MM.1S (cell line): Measurements from ENCODE around the gene KDM2A.

Source experiments
- DNase-seq: peaks from one replicate; pipeline ENCODE4 v3.0.0-alpha.2; 2015
- H2AFZ ChIP-seq: fragments of 300-600 bp; sonication (generic); 2 replicates; pipeline ENCODE4 v1.6.0; 2016; ENCODE audit warnings: antibody characterized with exemption, low read length
- H3F3A ChIP-seq: fragments of 300-600 bp; sonication (generic); 2 replicates; pipeline ENCODE4 v1.6.1; 2016; ENCODE audit warnings: mild to moderate bottlenecking, antibody characterized with exemption, low read length, moderate library complexity, mixed read lengths; ENCODE audit not compliant: insufficient read depth
- H3K27ac ChIP-seq: fragments of 300-600 bp; sonication (generic); 2 replicates; pipeline ENCODE4 v1.5.1; 2016; ENCODE audit warnings: mild to moderate bottlenecking, low read length
- H3K27me3 ChIP-seq: fragments of 300-600 bp; sonication (generic); replicated peaks from 2 replicates; pipeline ENCODE4 v1.6.0; 2016; ENCODE audit warnings: low read length; ENCODE audit not compliant: insufficient read depth
- H3K36me3 ChIP-seq: fragments of 300-600 bp; sonication (generic); replicated peaks from 2 replicates; pipeline ENCODE4 v1.6.1; 2016; ENCODE audit warnings: mild to moderate bottlenecking, low read length, mixed read lengths; ENCODE audit not compliant: insufficient read depth
- H3K4me1 ChIP-seq: fragments of 300-600 bp; sonication (generic); 2 replicates; pipeline ENCODE4 v1.6.1; 2016; ENCODE audit warnings: low read length, mixed read lengths
- H3K4me2 ChIP-seq: fragments of 300-600 bp; sonication (generic); 2 replicates; pipeline ENCODE4 v1.6.0; 2016; ENCODE audit warnings: low read depth, low read length
- H3K4me3 ChIP-seq: fragments of 300-600 bp; sonication (generic); 2 replicates; pipeline ENCODE4 v1.5.1; 2016; ENCODE audit warnings: low read length, mixed read lengths
- H3K79me2 ChIP-seq: fragments of 300-600 bp; sonication (generic); 2 replicates; pipeline ENCODE4 v1.6.1; 2016; ENCODE audit warnings: mixed run types, low read length, mixed read lengths
- H3K9ac ChIP-seq: fragments of 300-600 bp; sonication (generic); 2 replicates; pipeline ENCODE4 v1.6.1; 2016; ENCODE audit warnings: low read length, mixed read lengths
- H3K9me2 ChIP-seq: fragments of 300-600 bp; sonication (generic); replicated peaks from 2 replicates; pipeline ENCODE4 v1.6.1; 2016; ENCODE audit warnings: mild to moderate bottlenecking, low read length, mixed read lengths; ENCODE audit not compliant: insufficient read depth
- H3K9me3 ChIP-seq: fragments of 300-600 bp; sonication (generic); replicated peaks from 2 replicates; pipeline ENCODE4 v1.6.1; 2016; ENCODE audit warnings: mild to moderate bottlenecking, low read length, mixed read lengths; ENCODE audit not compliant: insufficient read depth
- H4K20me1 ChIP-seq: fragments of 300-600 bp; sonication (generic); 2 replicates; pipeline ENCODE4 v1.6.1; 2016; ENCODE audit warnings: mild to moderate bottlenecking, low read length, moderate library complexity, mixed read lengths; ENCODE audit not compliant: insufficient read depth
- EZH2 ChIP-seq: fragments of 300-600 bp; sonication (generic); optimal IDR thresholded peaks from 2 replicates; pipeline ENCODE3; 2017; ENCODE audit warnings: low read depth, mild to moderate bottlenecking, antibody characterized with exemption, low read length, mixed read lengths
- EZH2phosphoT487 ChIP-seq: fragments of 300-600 bp; sonication (generic); IDR thresholded peaks from 2 replicates; pipeline ENCODE4 v1.6.1; 2018; ENCODE audit warnings: antibody characterized with exemption, low read length
- TF ChIP-seq, protein P1 (sequence below): fragments of 300-600 bp; sonication (generic); IDR thresholded peaks from 2 replicates; pipeline ENCODE4 v1.5.1; 2016; ENCODE audit warnings: antibody characterized with exemption, low read length, mixed read lengths

KDM2A gene

DNA sequence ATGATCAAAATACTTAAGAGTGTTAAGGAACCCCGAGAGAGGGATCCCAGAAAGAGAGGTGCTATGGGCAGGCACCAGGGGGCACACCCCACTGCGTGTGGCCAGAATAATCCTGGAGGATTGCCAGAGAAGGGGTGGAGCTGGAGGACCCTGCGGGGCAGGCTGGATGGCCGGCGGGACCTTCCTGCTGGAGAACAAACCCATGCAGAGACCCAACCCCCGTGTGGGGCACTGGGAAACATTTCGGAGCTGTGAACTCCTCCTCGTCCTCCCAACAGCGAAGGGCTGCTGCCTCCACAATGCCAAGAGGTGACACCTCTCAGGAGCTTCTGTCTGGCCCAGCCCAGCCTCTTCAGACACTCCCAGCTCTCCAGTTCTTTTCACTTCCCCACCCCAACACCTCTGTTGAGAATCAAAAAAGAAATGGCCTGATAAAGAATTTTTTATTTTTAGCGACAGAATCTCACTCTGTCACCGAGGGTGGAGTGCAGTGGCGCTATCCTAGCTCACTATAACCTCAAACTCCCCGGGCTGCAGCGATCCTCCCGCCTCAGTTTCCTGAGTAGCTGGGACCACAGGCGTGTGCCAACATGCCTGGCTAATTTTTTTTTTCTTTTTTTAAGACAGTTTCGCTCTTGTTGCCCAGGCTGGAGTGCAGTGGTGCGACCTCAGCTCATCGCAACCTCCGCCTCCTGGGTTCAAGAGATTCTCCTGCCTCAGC, 36.8 kb upstream of the KDM2A start:
- no peaks in the 10 kb centered on the region for H3K9me2 ChIP-seq
- TF ChIP-seq EZH2phosphoT487 = no peak
- TF ChIP-seq, protein P1, sequence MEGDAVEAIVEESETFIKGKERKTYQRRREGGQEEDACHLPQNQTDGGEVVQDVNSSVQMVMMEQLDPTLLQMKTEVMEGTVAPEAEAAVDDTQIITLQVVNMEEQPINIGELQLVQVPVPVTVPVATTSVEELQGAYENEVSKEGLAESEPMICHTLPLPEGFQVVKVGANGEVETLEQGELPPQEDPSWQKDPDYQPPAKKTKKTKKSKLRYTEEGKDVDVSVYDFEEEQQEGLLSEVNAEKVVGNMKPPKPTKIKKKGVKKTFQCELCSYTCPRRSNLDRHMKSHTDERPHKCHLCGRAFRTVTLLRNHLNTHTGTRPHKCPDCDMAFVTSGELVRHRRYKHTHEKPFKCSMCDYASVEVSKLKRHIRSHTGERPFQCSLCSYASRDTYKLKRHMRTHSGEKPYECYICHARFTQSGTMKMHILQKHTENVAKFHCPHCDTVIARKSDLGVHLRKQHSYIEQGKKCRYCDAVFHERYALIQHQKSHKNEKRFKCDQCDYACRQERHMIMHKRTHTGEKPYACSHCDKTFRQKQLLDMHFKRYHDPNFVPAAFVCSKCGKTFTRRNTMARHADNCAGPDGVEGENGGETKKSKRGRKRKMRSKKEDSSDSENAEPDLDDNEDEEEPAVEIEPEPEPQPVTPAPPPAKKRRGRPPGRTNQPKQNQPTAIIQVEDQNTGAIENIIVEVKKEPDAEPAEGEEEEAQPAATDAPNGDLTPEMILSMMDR = peak; percentile 37
- TF ChIP-seq EZH2 = no peak
- DNase-seq = peak; percentile 54
- peaks cover 14% of the 10 kb centered on the region; the same call in 1 of the 2 replicates for H3F3A ChIP-seq
- peak overlapping the region; percentile 53 for H2AFZ ChIP-seq
- peak overlapping the region; percentile 97 for H3K4me2 ChIP-seq
- H3K27me3 ChIP-seq = no peaks in the 10 kb centered on the region
- no peaks in the 10 kb centered on the region for H3K9me3 ChIP-seq
- peak overlapping the region; percentile 19; the same call in 1 of the 2 replicates for H3K9ac ChIP-seq
- H3K36me3 ChIP-seq = no peaks in the 10 kb centered on the region
- peaks cover 5% of the 10 kb centered on the region for H3K4me1 ChIP-seq
- no peaks in the 10 kb centered on the region for H3K79me2 ChIP-seq
- no peaks in the 10 kb centered on the region for H4K20me1 ChIP-seq
- H3K27ac ChIP-seq = peak overlapping the region; percentile 31; the same call in 1 of the 2 replicates
- peak overlapping the region; percentile 59 for H3K4me3 ChIP-seq

DNA sequence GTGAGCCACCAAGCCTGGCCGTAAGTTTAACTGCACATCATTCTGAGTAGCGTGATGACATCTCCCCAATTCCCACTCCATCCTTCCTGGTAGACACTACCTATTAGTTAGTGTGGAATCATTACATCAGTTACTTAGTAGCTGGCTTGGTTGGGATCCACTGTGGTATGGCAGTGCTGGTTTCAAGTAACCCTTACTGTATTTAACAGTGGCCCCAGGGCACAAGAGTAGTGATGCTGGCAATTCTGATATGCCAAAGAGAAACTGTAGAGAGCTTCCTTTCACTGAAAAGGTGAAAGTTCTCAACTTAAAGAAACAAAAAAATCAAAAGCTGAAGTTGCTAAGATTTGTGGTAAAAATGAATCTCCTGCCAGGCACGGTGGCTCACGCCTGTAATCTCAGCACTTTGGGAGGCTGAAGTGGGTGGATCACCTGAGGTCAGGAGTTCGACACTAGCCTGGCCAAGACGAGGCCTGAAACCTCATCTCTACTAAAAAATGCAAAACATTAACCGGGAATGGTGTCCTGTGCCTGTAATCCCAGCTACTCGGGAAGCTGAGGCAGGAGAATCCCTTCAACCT, 35.2 kb upstream of the KDM2A start:
- H3K4me2 ChIP-seq = no peak overlapping the region
- peaks cover 5% of the 10 kb centered on the region for H3K4me1 ChIP-seq
- DNase-seq = peak; percentile 27
- H3K9me3 ChIP-seq = no peaks in the 10 kb centered on the region
- H3K36me3 ChIP-seq = no peaks in the 10 kb centered on the region
- H3K27me3 ChIP-seq = no peaks in the 10 kb centered on the region
- H3F3A ChIP-seq = peaks cover 14% of the 10 kb centered on the region; the same call in 1 of the 2 replicates
- H3K9ac ChIP-seq = no peak overlapping the region
- H3K4me3 ChIP-seq = no peak overlapping the region
- no peak overlapping the region for H2AFZ ChIP-seq
- no peaks in the 10 kb centered on the region for H3K79me2 ChIP-seq
- H3K9me2 ChIP-seq = no peaks in the 10 kb centered on the region
- no peak overlapping the region for H3K27ac ChIP-seq
- no peaks in the 10 kb centered on the region for H4K20me1 ChIP-seq
- no peak for TF ChIP-seq EZH2phosphoT487
- no peak for TF ChIP-seq EZH2
- TF ChIP-seq, protein P1 = no peak

DNA sequence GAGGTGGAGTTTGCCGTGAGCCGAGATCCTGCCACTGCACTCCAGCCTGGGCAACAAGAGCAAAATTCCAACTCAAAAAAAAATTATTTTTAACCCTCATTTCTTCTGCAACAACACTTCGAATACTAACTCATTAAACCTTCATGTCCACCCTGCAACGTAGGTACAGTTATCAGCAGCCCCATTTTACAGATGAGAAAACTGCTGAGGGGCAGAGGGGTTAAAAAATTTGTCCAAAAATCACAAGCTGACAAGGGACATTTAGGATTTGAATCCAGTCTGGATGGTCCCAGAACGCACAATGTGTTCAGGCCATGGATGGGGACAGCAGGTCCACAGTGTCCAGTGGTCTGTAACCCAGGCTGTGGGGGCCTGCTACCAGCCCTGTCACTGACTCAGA, 33.4 kb upstream of the KDM2A start:
- Histone ChIP-seq H3F3A (peaks cover 14% of the 10 kb centered on the region; the same call in 1 of the 2 replicates), H3K9me2 (no peaks in the 10 kb centered on the region), H4K20me1 (no peaks in the 10 kb centered on the region), H3K79me2 (no peaks in the 10 kb centered on the region), H2AFZ (no peak overlapping the region), H3K9me3 (no peaks in the 10 kb centered on the region), H3K4me1 (peaks cover 5% of the 10 kb centered on the region), H3K27ac (no peak overlapping the region), H3K9ac (no peak overlapping the region), H3K27me3 (no peaks in the 10 kb centered on the region), H3K4me3 (no peak overlapping the region), H3K4me2 (no peak overlapping the region), H3K36me3 (no peaks in the 10 kb centered on the region)
- DNase-seq = no peak
- no peak for TF ChIP-seq EZH2
- no peak for TF ChIP-seq EZH2phosphoT487
- TF ChIP-seq, protein P1 = no peak
